GM21576 (cell line): ENCODE measurements around the gene CARD6.
"Not testable (repeated sequence)": the region's sequence is repeated elsewhere in the genome, so short reads cannot be mapped to it uniquely, and the experiment has no call there.

Experiments
- ATAC-seq: cut with Tn5 transposase; IDR thresholded peaks from one replicate; pipeline ENCODE4 v1.9.1; 2021; ENCODE audit warnings: mild to moderate bottlenecking, moderate library complexity; ENCODE audit not compliant: unreplicated experiment

The CARD6 gene

DNA sequence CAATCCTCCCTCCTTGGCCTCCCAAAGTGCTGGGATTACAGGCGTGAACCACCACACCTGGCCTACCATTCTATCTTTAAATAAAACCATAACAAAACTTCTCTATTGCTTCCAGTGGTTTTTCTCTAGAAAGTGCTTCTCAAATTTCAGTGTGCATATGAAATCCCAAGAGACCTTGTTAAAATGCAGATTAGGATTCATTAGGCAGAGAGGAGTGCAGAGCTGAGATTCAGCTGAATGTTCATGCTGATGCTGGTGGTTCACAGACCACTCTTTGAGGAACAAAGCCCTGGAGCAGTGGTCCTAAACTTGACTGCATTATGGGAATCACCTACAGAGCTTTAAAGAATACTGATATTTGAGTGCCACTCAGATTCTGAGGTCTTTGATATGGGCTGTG lies 28.2 kb downstream of the CARD6 start:
- no peak for ATAC-seq

DNA sequence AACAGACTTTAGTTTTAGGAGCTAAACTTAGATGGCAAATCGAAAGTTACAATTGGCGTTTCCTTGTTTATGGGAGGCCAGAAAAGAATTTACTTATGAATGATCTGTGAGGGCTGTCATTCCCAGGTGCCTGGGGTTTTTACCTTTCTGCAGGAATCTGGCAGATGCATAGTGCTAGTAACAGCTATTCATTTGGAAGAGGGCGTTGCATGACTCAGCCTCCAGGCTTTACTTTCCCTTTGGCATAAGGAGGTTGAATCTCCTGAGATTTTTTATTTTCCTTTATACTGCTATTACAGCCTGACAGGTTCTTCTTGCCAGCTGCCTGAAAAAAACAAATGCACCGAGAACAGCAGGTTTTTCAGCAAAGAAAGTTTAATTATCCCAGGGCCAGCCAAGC lies 30.0 kb downstream of the CARD6 start:
- no peak for ATAC-seq

GRCh38 chr5:40872253-40872652 lies 31.1 kb downstream of the CARD6 start:
- ATAC-seq, result not testable (repeated sequence)

DNA sequence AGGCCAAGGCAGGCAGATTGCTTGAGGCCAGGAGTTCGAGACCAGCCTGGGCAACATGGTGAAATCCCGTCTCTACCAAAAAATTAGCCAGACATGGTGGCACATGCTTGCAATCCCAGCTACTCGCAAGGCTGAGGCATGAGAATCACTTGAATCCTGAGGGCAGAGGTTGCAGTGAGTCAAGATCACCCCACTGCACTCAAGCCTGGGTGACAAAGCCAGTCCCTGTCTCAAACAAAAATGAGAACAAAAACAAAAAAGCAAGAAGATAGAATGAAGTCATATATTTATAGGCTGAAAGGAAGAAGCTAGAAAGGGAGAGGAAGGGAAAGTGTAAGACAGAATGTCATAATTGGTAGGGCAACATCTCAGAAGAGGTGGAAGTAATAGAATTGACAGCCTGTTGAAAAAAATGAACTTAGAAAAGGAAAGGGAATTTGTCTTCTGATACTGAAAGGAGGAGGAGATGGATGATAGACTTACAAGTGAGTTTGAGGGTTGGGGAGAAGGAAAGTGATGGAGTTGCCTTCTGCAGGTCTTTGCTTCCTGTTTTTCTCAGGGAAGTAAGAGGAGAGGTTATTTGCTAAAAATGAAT lies 32.2 kb downstream of the CARD6 start:
- ATAC-seq, result no peak

DNA sequence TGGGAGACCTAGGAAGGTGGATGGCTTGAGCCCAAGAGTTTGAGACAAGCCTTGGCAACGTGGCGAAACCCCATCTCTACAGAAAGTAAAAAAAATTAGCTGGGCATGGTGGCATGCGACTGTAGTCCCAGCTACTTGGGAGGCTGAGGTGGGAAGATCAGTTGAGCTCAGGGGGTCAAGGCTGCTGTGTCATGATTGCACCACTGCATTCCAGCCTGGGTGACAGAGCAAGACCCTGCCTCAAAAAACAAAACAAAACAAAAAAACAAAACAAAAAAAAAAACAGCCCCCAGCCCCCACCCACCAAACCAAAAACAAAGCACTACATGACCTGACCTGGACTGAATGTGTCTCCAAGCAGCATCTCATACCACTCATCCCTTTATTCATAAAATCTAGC lies 34.8 kb downstream of the CARD6 start:
- ATAC-seq, result no peak

DNA sequence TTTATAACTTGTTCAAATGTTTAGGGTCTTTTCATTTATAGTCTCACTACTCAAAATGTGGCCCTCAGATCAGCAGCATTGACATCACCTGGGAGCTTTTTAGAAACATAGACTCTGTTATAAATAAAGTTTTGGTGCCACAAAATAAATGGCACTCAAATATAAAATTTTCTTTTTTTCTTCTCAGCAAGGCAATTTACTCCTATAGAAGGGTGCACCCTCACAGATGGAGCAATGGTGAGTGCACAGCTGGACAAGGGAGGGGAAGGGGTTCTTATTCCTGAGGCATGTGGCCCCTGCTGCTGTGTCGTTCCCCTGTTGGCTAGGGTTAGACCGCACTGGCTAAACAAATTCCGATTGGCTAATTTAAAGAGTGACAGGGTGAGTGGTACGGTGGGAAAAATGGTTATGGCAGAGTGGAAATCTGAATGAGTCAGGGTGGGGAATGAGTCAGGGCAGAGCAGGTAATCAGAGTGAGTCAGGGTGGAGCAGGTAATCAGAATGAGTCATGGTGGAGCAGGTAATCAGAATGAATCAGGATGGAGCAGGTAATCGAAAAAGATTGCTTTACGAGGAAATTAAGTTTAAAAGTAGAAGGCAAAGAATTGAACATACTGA lies 36.3 kb downstream of the CARD6 start:
- ATAC-seq, result no peak

- no peak for ATAC-seq
These were observed 38.2 kb downstream of the CARD6 start for GRCh38 chr5:40879163-40879942.

- ATAC-seq, result no peak
These were observed 41.1 kb downstream of the CARD6 start for GRCh38 chr5:40882291-40882690.

- not testable (repeated sequence) for ATAC-seq
These were observed 41.9 kb downstream of the CARD6 start for GRCh38 chr5:40883051-40883450.

DNA sequence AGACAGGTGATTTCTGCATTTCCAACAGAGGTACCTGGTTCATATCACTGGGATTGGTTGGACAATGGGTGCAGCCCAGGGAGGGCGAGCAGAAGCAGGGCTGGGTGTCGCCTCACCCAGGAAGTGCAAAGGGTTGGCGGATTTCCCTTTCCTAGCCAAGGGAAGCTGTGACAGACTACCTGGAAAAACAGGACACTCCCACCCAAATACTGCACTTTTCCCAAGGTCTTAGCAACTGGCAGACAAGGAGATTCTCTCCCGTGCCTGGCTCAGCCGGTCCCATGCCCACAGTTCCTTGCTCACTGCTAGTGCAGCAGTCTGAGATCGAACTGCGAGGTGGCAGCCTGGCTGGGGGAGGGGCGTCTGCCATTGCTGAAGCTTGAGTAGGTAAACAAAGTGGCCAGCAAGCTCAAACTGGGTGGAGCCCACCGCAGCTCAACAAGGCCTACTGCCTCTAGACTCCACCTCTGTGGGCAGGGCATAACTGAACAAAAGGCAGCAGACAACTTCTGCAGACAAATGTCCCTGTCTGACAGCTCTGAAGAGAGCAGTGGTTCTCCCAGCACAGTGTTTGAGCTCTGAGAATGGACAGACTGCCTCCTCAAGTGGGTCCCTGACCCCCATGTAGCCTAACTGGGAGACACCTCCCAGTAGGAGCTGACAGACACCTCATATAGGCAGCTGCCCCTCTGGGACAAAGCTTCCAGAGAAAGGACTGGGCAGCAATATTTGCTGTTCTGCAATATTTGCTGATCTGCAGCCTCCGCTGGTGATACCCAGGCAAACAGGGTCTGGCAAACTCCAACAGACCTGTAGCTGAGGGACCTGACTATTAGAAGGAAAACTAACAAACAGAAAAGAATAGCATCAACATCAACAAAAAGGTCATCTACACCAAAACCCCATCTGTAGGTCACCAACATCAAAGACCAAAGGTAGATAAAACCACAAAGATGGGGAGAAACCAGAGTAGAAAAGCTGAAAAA lies 54.6 kb downstream of the CARD6 start:
- not testable (repeated sequence) for ATAC-seq

DNA sequence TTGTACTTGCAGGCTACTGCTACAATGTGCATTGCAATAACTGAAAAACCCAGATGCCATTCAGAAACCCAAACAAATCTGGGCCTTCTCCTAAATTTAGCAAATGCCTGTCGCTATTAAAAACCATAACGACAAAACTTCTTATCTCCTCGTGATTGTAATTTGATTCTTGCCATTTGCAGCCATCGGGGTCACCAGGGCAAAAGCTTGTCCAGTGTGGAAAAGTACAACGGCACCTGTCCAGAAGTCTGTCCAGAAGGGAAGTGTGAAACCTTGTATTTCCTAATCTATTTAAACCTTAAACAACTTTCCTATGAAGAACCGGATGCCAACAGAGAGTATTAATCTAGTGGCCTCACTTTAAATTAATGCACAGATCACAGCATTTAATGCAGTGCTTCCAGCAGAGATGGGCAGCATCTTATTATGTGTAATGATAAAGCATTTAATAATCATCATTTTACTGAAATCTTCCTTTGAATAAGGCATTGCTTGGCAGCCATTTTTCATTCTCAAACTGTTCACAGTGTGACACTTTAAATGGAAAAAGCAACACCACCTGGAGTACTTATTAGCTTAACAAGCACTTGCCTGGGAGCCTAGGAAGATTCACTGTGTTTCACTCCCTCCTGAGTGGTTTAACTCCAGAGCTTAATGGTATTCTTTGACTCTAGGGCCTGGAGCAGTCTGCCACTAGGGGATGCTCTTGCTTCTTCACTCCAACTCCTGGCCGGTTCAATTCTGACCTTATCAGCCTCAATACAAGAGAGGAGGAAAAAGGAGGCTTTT lies 63.2 kb downstream of the CARD6 start:
- peak; percentile 79 for ATAC-seq

GRCh38 chr5:40904994-40905306 lies 63.8 kb downstream of the CARD6 start:
- no peak for ATAC-seq

GRCh38 chr5:40906351-40906751 lies 65.2 kb downstream of the CARD6 start:
- ATAC-seq, result no peak

- no peak for ATAC-seq
These were observed 68.1 kb downstream of the CARD6 start, which contains the start of gene C7 for GRCh38 chr5:40909264-40909663. C7 (plus strand) TSS chr5:40909497; CDS start chr5:40909611, 114 bp downstream.

DNA sequence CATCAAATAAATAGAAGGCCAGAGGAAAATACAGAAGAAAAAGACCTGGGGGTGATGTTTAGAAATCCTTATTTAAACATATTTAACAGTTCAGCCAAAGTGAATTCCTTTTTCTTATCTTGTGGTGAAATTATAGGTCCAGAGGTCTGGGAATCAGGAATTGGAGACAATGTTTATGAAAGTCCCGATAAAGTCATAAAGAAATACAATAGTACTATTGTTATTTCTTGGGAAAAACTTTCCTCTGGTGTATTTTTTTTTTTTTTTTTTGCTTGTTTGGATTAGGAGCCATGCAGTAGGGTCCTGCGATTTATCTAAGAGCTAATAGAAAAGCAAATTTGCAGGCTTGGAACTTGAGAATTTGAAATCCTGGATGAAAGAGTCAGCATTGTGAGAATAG lies 68.6 kb downstream of the CARD6 start:
- ATAC-seq, result no peak
